Measurements from ENCODE around the gene CYP2R1. TPM values are rescaled to one million over a fixed set of nuclear protein-coding genes. Genes with fewer than 3 reads are reported as not detected.

The CYP2R1 gene
- polyA plus RNA-seq, 1 donor from 2014 or later, result 67.0 TPM

GRCh38 chr11:14906578-14906977, 14.5 kb upstream of the CYP2R1 start:
- Histone ChIP-seq H3K27me3 (ENCODE audit: insufficient read depth, low read depth, low read length) (peaks cover 21% of the 10 kb centered on the region), H3K9ac (ENCODE audit: low read length) (no peak overlapping the region), H3K79me2 (replicated peaks; ENCODE audit: insufficient read depth, low read length) (no peaks in the 10 kb centered on the region), H4K20me1 (ENCODE audit: insufficient read depth) (no peaks in the 10 kb centered on the region), H3K4me3 (ENCODE audit: low read length) (no peak overlapping the region), H3K9me3 (ENCODE audit: low read length) (no peaks in the 10 kb centered on the region), H3F3A (ENCODE audit: insufficient read depth, low read length, poor library complexity, severe bottlenecking) (peaks cover 3% of the 10 kb centered on the region), H3K4me2 (ENCODE audit: low read length) (no peak overlapping the region), H3K36me3 (ENCODE audit: insufficient read depth, low read length) (no peaks in the 10 kb centered on the region), H2AFZ (ENCODE audit: low read depth, low read length) (no peak overlapping the region), H3K27ac (ENCODE audit: low read length) (no peak overlapping the region), H3K9me2 (ENCODE audit: insufficient read depth, low read length) (no peaks in the 10 kb centered on the region)
- TF ChIP-seq EP300 (conservative IDR thresholded peaks at IDR 0.05; ENCODE audit: poor library complexity, severe bottlenecking) (no peak), TAF1 (IDR thresholded peaks at IDR 0.05; ENCODE audit: low read depth) (no peak), POLR2AphosphoS5 (IDR thresholded peaks at IDR 0.05) (no peak), REST (IDR thresholded peaks at IDR 0.05; ENCODE audit: borderline replicate concordance) (no peak), CTCF (IDR thresholded peaks at IDR 0.05; ENCODE audit: poor library complexity, severe bottlenecking) (no peak), EZH2 (IDR thresholded peaks at IDR 0.05; ENCODE audit: borderline replicate concordance, insufficient read depth, low read length, poor library complexity, severe bottlenecking) (no peak), RAD21 (conservative IDR thresholded peaks at IDR 0.05) (no peak)

GRCh38 chr11:14905104-14906033, 13.3 kb upstream of the CYP2R1 start:
- TF ChIP-seq CTCF (IDR thresholded peaks at IDR 0.05; ENCODE audit: poor library complexity, severe bottlenecking) (peak; percentile 9), EZH2 (IDR thresholded peaks at IDR 0.05; ENCODE audit: borderline replicate concordance, insufficient read depth, low read length, poor library complexity, severe bottlenecking) (no peak)
- Histone ChIP-seq H3K9me3 (ENCODE audit: low read length) (no peaks in the 10 kb centered on the region), H3K27me3 (ENCODE audit: insufficient read depth, low read depth, low read length) (peaks cover 21% of the 10 kb centered on the region), H3F3A (ENCODE audit: insufficient read depth, low read length, poor library complexity, severe bottlenecking) (peaks cover 3% of the 10 kb centered on the region), H3K9ac (ENCODE audit: low read length) (no peak overlapping the region), H3K4me3 (ENCODE audit: low read length) (peak overlapping the region; percentile 17), H3K27ac (ENCODE audit: low read length) (no peak overlapping the region), H3K79me2 (replicated peaks; ENCODE audit: insufficient read depth, low read length) (no peaks in the 10 kb centered on the region), H3K36me3 (ENCODE audit: insufficient read depth, low read length) (no peaks in the 10 kb centered on the region), H3K9me2 (ENCODE audit: insufficient read depth, low read length) (no peaks in the 10 kb centered on the region), H4K20me1 (ENCODE audit: insufficient read depth) (no peaks in the 10 kb centered on the region), H3K4me2 (ENCODE audit: low read length) (no peak overlapping the region), H2AFZ (ENCODE audit: low read depth, low read length) (no peak overlapping the region)
